GM19239 (cell line): Measurements from ENCODE around the gene MGST1.
"Not testable (repeated sequence)": the region's sequence is repeated elsewhere in the genome, so short reads cannot be mapped to it uniquely, and the experiment has no call there.

Experiments used
- DNase-seq: peaks from one replicate; pipeline ENCODE4 v3.0.0; 2011; ENCODE audit warnings: low spot score; ENCODE audit not compliant: insufficient read length
- FAIRE-seq: peaks from 2 replicates; lab custom pipeline; 2011; peaks lifted over from hg19 to GRCh38; lab: Jason Lieb, UNC

Gene MGST1

DNA sequence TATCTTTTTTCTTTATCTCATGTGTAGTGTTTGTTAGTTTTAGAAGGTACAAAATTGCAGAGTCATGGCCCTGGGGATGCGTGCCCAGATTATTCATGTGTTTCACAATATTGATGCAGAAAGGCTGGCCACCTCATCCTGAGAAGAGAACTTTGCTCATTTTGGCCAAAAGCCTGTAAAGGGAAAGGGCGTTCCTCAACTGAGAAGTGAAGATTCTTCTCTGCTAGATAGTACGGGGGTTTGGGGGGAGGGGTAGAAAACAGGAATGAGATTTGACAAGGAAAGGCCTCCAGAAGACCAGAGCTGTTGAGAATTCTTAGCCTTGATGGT, 1.7 kb downstream of the MGST1 start:
- FAIRE-seq (peak; percentile 82), DNase-seq (no peak)

DNA sequence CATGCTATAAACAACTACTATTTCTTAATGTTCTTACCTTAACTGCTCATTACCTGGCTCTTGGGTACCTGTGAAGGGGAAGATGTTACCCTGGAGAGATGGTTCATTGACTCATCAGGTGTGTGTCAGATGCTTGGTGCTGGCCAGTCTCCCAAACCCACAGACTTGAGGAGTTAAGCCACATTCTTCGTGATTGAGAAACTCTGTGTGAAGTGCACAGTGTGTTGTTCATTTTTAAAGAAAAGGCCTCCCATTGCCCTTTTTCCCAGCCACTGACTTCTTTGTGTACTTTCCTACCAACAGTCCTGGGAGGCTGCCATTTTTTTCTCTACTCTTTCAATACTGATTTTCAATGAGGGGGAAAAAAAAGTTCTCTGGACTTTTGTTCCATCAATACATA, 3.2 kb downstream of the MGST1 start:
- FAIRE-seq (no peak), DNase-seq (no peak)

DNA sequence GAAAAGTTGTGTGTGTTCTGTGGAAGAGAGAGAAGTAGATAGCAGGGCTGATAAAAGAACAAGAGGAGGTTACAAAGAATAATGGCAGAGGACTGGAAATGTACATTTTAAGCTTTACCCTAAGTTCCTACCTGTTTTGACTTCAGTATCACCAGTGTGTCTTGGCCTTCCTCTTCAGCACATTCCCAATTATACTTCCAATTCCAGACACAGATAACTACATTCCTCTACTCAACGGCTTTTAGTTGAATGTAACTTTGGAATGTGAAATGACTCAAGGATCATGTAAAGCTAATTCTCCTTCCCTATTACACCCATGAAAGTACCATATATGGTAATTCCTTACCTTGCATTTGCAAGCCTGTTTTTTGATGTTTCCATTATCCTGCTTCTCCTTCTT, 5.0 kb downstream of the MGST1 start:
- FAIRE-seq: no peak
- DNase-seq: no peak

DNA sequence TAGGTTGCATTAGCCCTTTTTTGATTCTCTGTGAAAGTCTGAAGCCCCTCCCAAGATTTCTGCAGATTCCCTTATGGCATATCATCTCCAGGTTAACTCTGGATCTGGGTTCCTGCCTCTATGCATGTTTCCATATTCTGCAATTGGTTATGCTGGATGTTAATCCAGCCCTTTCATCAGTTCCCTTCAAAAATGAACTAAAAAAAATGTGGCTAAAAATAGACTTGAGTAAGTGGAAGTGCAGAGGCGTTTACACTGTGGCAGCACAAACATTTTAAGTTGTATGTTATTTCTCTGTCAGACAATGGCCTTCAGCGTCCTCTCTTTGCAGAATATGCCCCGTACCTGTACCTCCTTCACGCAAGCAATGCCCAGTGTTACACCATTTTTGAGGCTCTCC, 11.4 kb downstream of the MGST1 start:
- no peak for DNase-seq

DNA sequence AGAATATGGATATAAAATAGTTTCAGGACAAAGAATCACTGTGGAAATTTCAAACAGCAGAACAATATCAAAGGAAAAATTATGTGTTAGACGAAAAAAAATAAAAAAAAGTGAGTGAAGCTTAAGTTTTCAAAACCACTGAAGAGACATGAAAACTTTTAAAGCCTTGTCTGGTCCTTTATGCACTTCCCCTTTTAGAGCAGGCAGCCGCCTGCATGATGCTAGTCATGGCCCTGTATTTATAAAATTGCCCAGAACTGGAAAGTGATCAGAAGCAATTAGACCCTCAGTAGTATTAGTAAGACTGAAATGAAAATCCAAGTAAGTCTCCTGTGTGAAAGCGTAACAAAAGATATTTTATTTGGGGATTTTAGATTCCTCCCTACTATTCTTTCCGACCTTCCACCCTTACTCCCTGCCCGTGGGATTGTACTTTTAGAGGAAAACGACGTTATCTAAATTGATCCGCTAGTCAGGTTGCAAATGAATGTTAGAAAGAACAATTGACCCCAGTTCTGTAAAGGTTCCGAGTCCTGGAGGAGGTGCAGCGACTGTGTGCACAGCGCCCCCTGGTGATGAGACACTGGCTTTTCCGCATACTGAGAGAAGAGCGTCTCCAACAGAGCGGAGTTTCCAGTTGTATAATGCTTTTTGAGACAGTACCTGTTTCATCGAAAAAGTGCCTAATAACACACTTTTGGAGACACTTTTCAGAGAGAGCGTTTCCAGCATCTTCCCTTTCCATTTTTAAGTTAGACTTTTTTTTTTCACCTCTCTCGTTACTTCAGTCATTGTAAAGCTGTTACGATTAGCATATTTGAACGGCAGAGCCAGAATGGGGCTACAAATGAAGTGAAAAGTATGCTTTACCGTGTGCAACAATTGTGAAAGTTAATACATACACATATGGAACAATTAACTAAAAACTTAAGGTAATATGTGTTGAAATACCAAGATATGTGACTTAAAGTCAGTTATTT, 12.4 kb downstream of the MGST1 start:
- peak; percentile 42 for FAIRE-seq
- no peak for DNase-seq

More for the DNA sequence above, 11.4 kb downstream of the MGST1 start:
- no peak for FAIRE-seq

DNA sequence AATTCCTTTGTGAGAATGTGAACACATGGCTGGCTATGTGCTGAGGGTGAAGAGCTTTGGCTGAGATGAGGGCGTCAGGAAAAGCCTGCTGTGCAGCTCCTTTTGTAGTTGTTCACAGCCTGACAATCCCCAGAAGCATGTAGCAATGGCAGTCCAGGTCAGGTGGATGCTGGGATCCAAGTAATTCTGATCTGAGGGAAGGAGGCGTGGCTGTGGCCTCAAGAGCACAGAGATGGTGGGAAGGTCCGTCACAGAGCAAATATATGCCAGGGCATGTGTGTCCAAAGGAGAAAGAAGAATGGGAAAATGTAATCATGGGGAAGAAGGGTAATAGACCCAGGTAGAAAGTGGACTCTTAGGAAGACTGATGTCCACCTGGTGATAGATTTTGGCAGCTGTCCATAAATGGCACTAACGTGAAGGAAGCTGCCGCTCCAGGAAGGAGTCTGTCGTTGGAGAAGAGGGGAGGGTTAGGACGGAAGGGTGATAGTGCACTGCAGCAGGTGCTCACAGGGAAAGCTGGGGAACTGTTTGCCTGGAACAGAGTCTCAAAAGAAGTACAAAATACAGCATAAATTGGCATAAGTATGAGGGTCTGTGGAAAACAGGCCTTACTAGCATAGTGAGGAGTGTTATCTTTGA, 13.8 kb downstream of the MGST1 start:
- DNase-seq: no peak

DNA sequence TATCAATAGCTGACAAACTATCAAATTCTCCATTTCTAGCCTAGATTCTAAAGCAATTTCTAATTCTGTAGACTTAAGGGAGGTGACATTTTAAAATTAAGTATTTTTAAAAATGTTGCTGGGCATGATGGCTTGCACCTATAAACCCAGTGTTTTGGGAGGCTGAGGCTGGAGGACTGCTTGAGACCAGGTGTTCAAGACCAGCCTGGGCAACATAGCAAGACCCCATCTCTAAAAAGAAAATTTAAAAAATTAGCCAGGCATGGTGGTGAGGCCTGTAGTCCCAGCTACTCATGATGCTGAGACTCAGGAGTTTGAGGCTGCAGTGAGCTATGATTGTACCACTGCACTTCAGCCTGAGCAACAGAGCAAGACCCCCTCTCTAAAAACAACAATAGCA, 15.1 kb downstream of the MGST1 start:
- DNase-seq (no peak), FAIRE-seq (no peak)

More for the DNA sequence above, 13.8 kb downstream of the MGST1 start:
- no peak for FAIRE-seq

DNA sequence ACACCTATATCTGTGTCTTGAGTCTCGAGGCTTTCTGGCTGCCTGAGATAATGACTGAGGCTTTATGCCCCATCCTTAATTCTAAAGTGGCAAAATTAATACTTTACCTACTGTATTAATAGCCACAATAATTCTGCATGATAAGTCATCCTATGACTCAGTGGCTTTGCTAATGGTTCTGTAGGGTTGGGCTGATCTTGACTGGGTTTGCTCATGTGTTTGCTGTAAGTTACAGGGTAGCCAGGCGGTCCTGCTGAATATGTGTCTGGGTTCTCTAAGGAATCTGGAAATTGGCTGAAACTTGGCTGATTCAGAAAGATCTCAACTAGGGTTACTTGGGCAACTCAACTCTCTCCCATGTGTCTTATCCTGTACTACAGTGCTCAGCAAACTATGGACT, 21.7 kb downstream of the MGST1 start:
- FAIRE-seq (no peak), DNase-seq (no peak)

DNA sequence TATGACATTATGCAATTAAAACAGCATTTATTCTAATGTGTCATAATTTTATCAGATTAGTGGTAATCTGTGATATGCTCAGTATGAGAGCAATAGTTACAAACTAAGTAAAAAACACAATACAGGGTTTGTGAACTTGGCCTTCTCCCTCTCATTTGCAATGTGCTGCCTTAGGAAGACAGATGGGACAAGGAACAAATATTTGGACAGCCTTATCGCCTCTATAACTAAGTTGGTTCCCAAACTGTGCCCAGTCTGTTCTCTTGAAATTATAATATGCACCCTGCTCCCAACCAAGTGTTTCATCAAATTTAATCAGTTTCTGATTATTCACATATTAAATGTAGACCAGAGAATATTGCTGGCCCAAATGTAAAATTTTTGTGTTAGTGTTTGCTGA, 22.7 kb downstream of the MGST1 start:
- FAIRE-seq: no peak
- no peak for DNase-seq

DNA sequence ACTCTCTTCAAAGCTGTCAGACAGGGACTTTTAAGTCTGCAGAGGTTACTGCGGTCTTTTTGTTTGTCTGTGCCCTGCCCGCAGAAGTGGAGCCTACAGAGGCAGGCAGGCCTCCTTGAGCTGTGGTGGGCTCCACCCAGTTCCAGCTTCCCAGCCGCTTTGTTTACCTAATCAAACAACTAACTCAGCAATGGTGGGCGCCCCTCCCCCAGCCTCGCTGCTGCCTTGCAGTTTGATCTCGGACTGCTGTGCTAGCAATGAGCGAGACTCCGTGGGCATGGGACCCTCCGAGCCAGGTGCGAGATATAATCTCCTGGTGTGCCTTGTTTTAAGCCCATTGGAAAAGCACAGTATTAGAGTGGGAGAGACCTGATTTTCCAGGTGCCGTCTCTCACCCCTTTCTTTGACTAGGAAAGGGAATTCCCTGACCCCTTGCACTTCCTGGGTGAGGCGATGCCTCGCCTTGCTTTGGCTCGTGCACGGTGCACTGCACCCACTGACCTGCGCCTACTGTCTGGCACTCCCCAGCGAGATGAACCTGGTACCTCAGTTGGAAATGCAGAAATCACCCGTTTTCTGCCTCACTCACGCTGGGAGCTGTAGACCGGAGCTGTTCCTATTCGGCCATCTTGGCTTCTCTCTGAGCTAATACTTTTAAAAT, 35.3 kb downstream of the MGST1 start:
- not testable (repeated sequence) for FAIRE-seq, DNase-seq

DNA sequence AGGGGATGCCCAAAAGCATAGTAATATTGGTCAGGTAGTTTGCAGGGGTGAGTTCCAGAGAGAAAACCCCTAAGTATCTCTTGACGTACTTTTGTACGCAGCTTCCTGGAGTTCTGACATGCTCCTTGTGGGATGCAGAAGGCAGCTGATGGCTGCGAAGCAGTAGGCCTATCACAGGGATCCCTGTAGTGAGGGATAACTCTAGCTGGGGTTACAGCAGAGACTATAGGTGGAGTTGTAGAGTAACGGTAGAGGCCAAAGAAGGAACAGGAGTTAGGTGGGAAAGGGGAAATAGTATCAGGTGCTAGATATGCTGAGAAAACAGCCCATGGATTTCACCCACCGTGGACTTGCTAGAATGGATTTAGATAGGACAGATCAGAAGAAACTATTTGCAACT, 37.3 kb downstream of the MGST1 start:
- no peak for DNase-seq

DNA sequence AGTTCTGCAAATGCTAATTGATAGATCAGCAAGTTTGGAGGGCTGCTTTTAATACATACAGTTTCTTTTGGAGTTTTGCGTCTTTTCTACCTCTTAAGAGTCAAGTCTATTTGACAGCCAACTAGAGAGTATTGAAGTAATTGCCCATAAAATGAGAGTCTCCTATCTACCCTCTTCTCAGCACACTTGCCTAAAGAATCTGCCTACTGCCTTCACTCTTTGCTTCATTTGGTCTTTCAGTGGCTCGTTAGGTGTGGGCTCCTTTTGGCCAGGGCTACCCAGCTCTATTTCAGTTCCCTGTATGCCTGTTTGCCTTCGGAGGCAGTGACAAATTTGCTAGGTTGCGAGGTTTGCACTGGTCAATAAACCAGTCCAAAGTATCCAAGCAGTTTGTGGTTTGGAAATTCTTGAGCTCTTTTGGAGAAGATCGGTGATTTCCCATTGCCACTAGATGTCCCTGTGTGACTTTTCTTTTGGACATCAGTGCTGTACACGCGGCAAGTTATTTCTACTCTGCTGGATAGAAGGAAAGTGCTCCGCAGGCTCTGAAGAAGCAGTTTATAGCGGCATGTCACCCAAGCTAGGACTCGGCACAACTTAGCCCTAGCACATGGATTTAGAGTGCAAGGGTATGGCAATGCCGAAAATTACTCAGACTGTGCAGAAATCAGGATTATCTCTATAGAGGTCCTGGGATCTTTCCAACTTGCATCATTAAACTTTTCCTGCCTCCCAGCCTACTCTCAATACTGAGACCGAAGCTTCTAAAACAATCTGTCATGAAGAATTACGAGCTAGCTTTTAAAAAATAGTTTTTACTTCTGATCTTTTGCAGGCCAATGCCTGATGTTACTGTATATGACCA, 38.6 kb downstream of the MGST1 start:
- no peak for DNase-seq
- FAIRE-seq: no peak

More for the DNA sequence above, 37.3 kb downstream of the MGST1 start:
- no peak for FAIRE-seq

DNA sequence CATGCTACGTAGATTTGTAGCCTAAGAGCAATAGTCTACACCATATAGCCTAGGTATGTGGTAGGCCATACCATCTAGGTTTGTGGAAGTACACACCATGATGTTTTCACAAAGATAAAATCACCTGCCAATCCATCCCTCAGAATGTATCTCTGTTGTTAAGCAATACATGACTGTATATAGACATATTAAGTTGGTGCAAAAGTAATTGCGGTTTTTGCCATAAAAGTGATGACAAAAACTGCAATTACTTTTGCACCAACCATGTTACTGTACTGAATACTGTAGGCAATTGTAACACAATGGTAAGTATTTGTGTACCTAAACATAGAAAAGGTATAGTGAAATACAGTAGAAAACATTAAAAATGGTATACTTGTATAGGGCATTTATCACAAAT, 40.5 kb downstream of the MGST1 start:
- DNase-seq (no peak), FAIRE-seq (no peak)

DNA sequence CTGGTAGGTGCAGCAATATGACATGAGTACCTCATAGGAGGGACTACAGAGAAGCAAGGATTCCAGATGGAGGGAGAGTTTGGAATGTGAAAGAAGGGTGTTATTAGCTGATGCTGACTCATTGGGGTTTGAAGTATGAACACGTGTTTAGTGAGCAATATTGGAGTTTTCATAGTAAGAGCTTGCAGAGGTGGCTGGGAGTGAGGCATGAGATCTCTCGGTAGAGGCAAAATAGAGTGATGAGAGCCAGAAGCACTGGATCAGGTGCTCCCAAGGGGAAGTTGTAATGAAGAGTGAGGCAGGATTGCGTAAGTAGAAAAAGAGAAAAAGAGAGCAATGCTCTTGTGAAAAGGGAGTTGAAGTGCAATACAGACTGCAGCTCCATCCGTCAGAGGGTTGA, 42.1 kb downstream of the MGST1 start:
- DNase-seq (no peak), FAIRE-seq (no peak)

DNA sequence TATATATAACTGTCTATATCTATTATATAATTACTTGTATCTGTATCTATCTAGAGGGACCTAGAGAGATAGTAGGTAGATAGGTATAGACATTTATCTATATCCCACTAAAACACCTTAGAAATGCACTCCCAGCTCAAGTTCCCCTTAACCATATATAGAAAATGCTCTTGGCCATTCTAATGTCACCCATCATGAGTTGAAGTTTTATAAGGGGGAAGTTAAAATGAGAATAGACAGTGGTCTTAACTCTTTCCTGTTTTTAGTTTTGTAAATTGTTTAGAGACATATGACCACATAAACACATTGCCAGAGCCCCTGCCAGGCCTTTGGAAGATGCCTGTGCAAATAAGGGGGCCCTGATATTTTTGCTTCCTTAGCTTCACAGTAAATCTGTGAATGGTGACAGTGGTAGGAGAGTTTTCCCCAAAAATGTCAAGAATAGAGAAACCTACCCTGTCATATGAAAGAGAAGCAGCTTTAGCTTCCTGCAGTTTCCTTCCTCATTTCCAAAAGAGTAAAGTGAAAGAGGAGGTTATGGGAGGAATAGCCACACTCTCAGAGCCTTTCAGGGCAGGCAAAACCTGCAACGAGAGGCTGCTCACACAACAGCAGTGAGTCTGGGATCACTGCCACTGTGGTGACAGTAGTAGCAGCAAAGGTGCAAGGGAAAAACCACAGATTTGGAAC, 45.5 kb downstream of the MGST1 start:
- FAIRE-seq: no peak
- no peak for DNase-seq

DNA sequence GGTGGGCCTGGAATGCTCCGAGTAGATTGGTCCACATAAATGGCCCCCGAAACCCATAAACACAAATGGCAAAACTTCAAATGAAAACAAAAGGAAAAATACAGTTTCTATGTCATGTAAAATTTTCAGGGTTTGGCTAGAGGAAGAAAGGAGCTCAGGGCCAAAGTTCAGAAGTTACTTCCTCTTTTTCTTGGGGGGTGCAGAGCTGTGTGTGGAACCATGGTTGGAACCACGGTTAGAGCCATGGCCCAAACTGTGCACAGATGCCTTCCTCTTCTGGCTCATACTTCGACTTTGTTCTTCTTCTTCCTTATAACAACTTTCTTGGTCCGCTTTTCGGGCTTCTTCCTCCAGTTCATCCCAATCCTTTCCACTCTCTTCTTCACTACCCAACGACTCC, 51.7 kb downstream of the MGST1 start:
- DNase-seq (no peak), FAIRE-seq (no peak)

DNA sequence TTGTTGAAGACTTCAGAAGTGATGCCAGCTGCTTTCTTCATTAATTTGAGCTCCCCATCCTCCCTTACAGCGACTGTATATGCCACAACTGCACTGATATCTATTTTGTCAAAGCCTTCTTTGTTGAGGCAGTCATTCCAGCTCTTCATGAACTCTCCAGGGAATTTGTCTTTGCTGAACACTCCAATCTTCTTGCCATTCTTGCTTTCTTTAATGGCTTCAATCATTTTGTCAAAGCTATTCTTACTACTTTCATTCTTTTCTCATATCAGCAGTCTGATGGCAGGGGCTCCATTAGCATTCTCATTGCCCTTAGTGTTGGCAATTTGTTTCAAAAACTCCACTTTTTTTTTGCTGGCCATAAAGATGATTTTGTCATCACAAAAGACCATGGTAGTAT, 54.4 kb downstream of the MGST1 start:
- not testable (repeated sequence) for DNase-seq, FAIRE-seq

DNA sequence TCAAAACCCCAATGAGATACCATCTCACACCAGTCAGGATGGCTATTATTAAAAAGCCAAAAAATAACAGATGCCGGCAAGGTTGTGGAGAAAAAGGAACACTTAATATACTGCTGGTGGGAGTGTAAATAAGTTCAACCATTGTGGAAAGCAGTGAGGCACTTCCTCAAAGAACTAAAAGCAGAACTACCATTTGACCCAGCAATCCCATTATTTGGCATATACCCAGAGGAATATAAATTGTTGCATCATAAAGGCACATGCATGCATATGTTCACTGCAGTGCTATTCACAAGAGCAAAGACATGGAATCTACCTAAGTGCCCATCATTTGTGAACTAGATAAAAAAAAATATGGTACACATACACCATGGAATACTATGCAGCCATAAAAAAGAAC, 59.9 kb downstream of the MGST1 start:
- DNase-seq: no peak
- FAIRE-seq: no peak
